ENCODE data around the gene CPNE7.

CPNE7 gene

DNA sequence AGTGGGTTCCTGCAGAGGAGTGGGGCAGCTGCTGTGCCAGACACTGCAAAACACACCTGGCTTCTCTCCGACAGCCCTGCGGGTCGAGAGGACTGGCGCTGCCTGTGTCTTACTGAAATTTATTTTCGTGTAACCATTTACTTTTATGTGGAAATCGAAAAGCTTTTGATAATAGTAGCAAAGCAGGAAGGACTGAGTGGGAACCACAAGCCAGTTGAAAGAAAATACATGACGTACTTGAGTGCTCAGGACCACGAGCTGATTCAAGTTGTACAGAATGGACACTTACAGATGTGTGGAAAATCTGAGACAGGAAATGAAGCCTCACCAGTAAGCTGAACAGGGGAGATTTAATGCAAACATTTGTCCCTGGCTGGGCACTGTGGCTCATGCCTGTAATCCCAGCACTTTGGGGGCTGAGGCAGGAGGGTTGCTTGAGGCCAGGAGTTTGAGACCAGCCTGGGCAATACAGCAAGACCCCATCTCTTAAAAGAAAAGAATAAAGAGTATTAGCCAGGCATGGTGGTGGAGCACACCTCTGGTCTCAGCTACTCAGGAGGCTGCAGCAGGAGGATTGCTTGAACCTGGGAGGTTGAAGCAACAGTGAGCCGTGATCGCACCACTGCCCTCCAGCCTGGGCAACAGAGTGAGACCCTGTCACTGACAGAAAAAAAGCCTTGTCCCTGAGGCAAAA is 26.4 kb upstream of the CPNE7 start:
- DNase-seq = no peak

DNA sequence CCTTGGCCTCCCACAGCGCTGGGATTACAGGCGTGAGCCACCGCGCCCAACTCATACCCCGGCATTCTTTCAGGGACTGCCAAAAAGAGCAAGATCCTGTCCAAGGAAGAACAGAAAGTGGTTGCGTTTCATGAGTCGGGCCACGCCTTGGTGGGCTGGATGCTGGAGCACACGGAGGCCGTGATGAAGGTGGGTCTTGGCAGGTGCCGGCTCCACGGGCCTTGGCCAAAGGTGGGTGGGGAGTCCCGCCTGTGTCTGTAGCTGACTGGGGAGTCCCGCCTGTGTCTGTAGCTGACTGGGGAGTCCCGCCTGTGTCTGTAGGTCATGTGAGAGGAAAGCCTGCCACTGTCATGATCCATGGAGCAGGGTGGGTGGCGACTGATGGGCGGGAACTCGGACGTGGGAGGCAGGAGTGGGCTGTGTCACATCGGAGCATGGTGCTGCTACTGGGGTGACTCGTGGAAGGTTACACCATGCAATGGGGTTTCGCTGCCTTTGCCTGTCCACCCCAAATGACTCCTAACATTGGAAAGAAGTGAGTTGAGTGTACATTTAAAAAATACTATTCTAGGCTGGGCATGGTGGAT is 25.0 kb upstream of the CPNE7 start:
- no peak for DNase-seq

DNA sequence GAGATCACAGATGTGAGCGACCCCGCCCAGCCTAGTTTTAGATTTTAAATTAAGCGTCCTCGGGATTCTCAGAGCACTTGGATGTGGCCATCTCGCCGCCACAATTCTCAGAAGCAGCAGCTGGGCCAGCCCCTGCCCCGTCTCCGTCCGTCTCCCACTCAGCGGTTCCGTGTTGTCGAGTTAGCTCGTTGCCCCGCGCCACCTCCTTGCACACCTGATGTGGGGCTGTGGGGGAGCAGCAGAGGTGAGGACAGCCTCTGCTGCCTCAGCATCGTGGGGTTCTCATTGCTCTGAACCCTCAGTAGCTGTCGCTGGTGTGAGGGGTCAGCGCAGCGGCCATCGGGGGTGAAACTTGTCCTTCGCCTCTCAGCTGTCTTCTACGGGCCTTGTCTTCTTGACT is 23.2 kb upstream of the CPNE7 start:
- no peak for DNase-seq

DNA sequence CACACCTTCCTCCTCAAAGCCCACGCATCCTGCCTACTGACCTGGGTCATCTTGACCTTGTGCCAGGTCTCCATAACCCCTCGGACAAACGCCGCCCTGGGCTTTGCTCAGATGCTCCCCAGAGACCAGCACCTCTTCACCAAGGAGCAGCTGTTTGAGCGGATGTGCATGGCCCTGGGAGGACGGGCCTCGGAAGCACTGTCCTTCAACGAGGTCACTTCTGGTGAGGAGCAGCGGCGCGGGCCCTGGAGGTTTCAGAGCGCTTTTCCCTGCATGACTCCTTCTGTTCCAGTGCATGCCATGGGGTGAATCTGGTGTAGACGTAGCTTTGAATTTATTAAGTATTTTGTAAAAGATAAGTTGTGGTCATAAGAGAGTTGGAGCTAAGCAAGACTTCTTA is 22.6 kb upstream of the CPNE7 start:
- DNase-seq = no peak

DNA sequence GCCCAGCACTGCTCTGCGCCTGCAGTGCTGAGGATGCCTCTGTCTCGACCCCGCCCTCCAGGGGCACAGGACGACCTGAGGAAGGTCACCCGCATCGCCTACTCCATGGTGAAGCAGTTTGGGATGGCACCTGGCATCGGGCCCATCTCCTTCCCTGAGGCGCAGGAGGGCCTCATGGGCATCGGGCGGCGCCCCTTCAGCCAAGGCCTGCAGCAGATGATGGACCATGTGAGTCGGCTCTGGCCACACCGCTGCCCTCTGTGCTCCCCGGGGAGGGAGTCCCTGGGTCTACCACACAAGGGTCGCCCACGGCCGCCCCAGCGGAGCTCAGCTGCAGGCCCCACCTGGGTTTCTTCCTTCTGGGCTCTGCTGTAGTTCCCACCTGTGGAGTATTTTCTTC is 21.8 kb upstream of the CPNE7 start:
- DNase-seq = no peak

DNA sequence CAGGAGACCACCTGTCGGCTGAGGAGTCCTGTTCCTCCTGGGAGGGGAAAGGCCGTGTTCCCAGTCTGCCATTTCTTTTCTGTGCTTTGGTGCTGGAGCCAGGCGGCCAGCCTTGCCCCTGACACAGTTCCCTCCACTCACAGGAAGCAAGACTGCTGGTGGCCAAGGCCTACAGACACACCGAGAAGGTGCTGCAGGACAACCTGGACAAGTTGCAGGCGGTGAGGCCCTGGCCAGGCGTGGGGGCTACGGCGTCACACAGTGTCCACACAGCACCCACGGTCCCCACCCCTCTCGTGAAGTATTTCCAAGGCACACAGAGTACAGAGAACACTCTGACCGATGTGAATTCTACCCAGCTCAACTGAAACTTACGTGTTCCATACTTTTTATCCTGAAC is 21.2 kb upstream of the CPNE7 start:
- no peak for DNase-seq

DNA sequence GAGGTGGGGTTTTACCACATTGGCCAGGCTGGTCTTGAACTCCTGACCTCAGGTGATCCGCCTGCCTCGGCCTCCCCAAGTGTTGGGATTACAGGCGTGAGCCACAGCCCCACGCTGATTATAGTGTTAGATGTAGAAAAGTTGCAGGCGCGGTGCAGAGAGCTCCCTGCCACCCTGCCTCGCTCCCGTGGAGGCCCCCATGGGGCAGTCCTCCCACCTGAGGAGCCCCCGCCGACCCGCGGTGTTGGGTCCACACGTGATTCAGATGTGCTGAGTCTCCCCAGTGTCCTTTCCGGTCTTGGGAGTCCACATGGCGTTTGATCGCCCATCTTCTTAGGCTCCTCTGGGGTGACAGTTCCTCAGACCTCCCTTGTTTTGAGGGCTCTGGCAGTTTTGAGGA is 20.3 kb upstream of the CPNE7 start:
- DNase-seq = no peak

DNA sequence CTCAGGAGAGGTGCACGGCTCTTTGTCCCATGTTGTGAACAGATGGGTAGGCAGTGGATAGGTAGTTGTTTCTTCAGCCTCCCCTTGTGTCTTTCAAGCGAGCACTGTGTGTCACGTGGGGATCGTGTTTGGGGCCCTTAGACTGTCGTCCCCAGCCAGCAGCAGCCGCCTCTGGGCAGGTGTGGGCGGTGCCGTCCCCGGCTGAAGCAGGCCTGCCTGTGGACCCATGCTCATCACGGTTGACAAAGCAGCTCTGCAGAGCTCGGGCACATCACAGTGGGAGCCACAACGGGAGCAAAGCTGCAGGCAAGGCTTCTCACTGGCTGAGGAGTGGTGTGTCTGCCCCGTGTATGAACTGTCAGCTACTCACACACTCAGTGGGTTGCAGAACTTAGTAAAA is 19.8 kb upstream of the CPNE7 start:
- DNase-seq = no peak

DNA sequence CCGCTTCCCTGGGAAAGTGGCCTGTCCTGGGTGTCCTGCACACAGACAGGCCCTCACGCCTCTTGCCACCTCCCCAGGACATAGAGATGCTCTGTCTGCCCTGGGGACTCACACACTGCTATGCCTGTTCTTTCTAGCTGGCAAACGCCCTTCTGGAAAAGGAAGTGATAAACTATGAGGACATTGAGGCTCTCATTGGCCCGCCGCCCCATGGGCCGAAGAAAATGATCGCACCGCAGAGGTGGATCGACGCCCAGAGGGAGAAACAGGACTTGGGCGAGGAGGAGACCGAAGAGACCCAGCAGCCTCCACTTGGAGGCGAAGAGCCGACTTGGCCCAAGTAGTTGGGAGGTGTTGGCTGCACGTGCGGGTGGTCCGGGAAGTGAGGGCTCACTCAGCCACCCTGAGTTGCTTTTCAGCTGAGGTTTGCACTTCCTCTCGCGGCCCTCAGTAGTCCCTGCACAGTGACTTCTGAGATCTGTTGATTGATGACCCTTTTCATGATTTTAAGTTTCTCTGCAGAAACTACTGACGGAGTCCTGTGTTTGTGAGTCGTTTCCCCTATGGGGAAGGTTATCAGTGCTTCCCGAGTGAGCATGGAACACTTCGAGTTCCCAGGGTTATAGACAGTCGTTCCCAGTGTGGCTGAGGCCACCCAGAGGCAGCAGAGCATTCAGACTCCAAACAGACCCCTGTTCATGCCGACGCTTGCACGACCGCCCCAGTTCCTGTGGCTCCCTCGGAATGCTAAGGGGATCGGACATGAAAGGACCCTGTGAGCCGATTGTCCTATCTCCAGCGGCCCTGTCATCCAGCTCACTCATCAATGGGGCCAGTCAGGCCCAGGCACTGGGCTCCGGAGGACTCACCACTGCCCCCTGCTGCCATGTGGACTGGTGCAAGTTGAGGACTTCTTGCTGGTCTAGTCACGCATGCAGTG is 18.5 kb upstream of the CPNE7 start:
- no peak for DNase-seq

DNA sequence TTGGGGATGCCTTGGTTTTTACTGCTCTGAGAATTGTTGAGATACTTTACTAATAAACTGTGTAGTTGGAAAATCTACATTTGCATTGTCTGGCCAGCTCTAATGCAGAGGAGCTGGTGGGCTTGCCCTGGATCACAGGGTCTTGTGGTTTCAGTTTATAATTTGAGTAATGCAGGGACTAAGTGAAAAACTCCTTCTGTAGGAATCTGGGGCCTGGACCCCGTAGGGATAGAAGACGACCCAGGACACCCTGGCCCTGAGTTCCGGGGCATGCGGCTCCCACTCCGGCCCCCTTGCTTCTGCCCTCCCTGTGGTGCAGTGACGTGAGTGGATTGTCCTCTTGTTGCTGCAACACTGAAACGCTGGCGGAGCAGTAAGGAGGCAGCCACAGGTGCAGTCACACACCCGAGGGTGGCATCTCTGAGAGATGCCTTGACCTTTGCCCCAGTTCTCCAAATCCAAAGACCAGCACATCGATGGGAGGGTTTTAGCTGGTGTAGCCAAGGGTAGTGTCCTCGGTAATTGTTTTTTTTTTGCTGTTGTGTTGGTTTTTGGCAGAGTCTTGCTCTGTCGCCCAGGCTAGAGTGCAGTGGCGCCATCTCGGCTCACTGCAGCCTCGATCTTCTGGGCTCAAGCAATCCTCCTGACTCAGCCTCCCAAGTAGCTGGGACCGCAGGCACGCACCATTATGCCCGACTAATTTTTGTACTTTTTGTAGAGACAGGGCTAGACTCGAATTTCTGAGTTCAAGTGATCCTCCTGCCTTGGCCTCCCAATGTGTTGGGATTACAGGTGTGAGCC is 17.7 kb upstream of the CPNE7 start:
- no peak for DNase-seq

DNA sequence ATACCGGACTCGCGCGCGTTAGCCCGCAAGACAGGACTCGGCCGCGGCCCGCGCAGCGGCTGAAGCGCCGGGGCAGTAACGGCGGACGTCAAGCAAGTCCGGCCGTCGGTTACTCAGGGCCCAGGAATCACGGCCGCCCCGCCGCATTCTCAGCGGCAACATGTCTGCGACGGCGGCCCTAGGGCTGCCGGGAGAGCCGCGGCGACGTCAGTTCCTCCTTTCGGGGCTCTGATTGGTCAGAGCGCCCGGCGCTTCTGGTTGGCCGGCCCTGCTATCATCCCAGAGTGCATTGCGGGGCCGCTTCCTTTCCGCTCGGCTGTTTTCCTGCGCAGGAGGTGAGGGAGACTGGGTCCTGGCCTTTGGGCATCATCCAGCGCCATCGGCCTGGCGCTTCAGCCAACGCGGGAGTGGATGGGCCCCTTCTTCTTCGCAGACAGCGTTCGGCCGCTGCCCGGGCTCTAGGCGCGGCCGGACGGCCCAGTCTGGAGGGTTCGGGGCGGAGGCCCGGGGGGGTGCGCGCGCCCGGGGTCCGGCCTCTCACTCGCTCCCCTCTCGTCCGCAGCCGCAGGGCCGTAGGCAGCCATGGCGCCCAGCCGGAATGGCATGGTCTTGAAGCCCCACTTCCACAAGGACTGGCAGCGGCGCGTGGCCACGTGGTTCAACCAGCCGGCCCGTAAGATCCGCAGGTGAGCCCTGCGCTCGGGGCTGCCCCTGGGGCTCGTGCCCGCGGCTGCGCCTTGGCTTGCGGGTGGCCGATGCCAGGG is 15.0 kb upstream of the CPNE7 start, which contains the start of gene RPL13:
Gene RPL13 (plus strand): TSS at position 305 of the 764 bp plus-strand sequence. CDS start 278 bp downstream, at position 583.
- DNase-seq = peak; percentile 82

DNA sequence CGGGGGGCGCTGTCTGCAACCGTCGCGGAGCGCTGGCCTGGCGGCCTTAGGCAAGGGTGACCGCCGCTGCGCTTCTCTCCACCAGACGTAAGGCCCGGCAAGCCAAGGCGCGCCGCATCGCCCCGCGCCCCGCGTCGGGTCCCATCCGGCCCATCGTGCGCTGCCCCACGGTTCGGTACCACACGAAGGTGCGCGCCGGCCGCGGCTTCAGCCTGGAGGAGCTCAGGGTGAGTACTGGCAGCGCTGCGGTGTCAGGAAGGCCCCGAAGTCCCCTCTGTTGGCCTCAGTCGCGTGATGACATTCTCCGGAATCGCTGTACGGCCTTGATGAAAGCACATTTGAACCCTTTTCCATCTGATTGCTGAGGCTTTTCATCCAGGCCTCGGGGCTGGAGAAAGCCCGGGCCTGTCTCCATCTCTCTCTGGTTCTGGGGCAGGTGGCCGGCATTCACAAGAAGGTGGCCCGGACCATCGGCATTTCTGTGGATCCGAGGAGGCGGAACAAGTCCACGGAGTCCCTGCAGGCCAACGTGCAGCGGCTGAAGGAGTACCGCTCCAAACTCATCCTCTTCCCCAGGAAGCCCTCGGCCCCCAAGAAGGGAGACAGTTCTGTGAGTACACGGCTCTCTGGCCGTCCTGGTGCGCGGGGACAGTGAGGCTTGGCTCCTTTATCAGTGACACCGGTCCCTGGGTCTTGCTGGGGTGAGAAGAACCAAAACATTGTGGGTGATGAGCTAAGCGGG is 14.2 kb upstream of the CPNE7 start:
- DNase-seq = no peak

DNA sequence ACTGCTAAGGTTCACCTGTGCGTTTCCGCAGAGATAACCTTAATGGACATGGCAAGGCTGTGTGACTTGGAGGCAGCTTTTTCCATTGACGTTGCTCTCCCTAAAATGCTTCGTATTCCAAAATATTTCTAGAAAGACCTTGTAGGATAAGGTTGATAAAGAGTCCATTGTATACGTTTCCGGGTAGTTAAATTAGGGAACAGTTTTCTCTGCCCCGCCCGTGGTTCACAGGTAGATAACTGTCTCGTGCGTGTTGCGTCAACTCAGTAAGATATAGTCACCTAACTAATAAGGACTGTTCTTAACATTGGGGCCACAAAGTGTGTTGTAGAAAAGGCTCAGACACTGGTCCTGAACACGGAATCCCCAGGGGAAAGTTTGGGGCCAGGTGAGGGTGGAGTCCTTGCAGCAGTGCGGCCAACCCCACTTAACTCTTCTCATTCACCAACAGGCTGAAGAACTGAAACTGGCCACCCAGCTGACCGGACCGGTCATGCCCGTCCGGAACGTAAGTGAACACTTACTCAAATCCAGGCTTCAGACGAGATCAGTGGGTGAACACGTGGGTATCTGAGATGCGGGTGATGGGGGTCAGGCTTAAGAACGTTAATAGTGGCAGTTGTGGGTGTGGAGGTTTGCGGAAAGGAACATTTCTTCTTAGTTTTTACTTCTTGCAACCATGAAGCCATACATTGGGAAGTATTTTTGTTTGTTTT is 13.5 kb upstream of the CPNE7 start:
- no peak for DNase-seq

DNA sequence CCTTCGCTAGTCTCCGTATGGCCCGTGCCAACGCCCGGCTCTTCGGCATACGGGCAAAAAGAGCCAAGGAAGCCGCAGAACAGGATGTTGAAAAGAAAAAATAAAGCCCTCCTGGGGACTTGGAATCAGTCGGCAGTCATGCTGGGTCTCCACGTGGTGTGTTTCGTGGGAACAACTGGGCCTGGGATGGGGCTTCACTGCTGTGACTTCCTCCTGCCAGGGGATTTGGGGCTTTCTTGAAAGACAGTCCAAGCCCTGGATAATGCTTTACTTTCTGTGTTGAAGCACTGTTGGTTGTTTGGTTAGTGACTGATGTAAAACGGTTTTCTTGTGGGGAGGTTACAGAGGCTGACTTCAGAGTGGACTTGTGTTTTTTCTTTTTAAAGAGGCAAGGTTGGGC is 12.6 kb upstream of the CPNE7 start:
- DNase-seq = no peak

DNA sequence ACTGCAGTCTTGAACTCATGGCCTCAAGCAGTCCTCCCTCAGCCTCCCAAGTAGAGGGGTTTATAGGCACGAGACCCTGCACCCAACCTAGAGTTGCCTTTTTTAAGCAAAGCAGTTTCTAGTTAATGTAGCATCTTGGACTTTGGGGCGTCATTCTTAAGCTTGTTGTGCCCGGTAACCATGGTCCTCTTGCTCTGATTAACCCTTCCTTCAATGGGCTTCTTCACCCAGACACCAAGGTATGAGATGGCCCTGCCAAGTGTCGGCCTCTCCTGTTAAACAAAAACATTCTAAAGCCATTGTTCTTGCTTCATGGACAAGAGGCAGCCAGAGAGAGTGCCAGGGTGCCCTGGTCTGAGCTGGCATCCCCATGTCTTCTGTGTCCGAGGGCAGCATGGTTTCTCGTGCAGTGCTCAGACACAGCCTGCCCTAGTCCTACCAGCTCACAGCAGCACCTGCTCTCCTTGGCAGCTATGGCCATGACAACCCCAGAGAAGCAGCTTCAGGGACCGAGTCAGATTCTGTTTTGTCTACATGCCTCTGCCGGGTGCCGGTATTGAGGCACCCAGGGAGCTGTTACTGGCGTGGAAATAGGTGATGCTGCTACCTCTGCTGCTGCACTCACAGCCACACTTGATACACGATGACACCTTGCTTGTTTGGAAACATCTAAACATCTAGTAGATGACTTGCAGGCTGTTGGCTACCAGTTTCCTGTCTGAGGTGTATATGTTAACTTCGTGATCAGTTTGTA is 11.7 kb upstream of the CPNE7 start:
- no peak for DNase-seq

DNA sequence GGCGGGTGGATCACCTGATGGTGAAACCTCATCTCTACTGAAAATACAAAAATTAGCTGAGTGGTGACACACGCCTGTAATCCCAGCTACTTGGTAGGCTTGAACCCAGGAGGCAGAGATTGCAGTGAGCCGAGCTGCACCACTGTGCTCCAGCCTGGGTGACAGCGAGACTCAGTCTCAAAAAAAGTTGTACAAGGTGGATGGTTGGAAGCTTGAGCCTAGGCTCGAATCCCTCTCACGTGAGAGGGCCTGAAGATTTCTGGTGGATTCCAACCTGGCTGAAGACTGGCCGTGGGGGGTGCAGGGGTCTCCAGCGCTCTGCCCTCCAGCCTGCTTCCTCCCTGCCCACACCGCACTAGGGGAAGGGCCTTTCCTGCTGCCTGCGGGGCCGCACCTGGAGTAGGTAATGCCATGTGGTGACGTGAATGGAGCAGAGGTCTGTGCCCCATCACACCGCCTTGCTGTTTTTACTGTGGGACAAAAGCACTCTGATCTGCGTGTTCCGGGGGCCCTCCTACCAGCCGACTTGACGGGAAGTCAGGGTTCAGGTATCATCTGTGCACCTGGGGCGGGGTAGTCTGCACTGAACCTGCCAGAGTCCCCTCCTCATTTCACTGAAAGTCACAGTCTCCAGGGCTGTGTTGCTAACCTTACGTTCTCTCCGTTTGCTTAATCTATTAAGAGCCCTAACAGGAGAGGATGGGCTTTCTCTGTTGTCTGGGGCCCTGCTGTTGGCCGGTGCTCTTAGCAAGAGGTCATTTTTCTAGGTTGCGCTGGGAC is 10.9 kb upstream of the CPNE7 start:
- no peak for DNase-seq

DNA sequence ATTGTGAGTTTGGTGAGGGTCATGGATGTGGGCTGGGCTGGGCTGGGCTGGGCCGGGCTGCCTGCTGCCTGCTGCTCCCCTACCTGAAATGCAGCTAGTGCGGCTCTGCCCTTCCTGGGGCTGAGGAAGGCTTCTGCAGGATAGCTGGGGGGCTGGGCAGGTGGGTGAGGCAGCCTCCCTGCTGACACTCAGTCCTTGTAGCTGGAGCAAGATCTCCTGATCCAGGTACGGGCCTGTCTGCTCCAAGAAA is 10.4 kb upstream of the CPNE7 start:
- no peak for DNase-seq

DNA sequence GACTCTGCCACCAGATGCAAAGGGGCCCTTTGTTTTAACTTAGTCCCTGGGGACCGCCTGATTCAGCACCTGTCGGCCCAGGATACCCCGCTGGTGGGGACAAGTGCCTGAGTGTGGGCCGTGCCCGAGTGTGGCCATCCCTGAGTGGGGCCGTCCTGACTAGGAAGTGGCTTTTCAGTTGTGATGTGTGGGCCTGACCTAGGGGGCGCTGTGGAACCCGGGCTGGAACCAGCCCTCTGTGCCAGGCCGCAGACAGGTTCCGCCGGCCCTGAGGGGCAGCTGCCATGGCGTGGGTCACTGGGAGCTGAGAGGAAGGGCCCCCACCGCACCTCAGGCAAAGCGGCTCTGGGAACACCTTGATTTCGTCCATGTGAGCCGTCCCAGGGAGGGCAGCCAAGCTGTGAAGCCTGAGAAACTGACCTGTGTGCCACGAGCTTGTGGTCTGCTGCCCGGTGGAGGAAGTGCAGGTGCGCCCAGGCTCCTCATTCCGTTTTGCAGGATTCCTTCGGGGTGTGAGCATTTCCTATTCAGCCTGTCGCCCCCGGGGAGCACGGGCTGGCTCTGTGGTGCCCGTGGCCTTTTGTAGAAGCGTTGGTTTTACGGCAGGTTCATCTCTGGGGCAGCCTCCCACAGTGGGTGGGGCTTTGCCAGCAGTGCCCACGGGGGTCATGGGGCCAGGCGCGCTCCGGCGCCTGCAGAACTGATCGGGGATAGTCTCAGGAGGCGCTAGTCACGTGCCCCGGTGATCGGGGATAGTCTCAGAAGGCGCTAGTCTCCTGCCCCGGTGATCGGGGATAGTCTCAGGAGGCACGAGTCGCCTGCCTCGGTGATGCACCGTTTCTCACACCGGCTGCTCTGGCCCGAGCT is 9.8 kb upstream of the CPNE7 start:
- DNase-seq = no peak
